Measurements from ENCODE around the gene PPP1R15A.
"Not testable (repeated sequence)": the region's sequence is repeated elsewhere in the genome, so short reads cannot be mapped to it uniquely, and the experiment has no call there.

Gene PPP1R15A

DNA sequence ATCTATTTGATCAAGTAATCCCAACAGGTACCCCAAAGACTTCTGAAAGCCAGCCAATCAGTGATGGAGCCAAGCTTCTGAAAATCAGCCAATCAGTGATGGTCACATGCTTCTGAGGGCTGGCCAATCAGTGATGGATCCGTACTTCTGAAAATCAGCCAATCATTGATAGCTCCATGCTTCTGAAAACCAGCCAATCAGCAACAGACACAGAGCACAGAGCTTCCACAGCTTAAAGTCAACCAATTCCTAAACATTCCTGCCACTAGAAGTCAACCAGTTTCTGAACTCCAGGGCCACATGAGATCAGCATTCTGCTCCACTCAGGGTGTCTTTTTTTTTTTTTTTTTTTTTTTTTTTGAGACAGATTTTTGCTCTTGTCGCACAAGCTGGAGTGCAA, 27.7 kb upstream of the PPP1R15A start:
- DNase-seq (no peak), ATAC-seq (replicated peaks) (no peak)
- H3K27ac Mint-ChIP-seq: no peak overlapping the region
- H3K4me3 Mint-ChIP-seq: no peak overlapping the region
- peaks cover 1 to 7% of the 10 kb centered on the region in 2 donors for H3K36me3 Mint-ChIP-seq
- H3K9me3 Mint-ChIP-seq: no peaks in the 10 kb centered on the region
- peaks cover 3 to 6% of the 10 kb centered on the region in 2 donors for H3K4me1 Mint-ChIP-seq
- no peaks in the 10 kb centered on the region for H3K27me3 Mint-ChIP-seq

DNA sequence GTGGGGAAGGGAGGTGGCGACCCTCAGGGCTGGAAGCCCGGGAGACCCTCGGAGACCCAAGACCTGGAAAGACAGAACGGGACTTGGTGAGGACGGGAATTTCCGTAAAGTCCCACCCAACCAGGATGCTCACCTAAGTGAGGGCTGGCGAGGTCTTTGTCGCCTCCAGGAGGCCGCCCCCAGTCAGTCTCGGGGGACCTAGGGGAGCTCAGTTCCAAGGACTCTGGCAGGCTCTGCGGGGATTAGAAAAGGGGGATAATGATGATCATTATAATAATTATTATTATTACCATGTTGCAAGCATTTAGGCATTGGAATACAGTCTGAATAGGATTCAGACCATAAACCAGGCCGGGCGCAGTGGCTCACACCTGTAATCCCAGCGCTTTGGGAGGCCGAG, 26.8 kb upstream of the PPP1R15A start:
- no peak overlapping the region for H3K4me3 Mint-ChIP-seq
- no peaks in the 10 kb centered on the region for H3K9me3 Mint-ChIP-seq
- DNase-seq (no peak), ATAC-seq (replicated peaks) (no peak)
- peaks cover 3 to 6% of the 10 kb centered on the region in 2 donors for H3K4me1 Mint-ChIP-seq
- H3K36me3 Mint-ChIP-seq: peaks cover 1 to 7% of the 10 kb centered on the region in 2 donors
- no peaks in the 10 kb centered on the region for H3K27me3 Mint-ChIP-seq
- H3K27ac Mint-ChIP-seq: no peak overlapping the region

DNA sequence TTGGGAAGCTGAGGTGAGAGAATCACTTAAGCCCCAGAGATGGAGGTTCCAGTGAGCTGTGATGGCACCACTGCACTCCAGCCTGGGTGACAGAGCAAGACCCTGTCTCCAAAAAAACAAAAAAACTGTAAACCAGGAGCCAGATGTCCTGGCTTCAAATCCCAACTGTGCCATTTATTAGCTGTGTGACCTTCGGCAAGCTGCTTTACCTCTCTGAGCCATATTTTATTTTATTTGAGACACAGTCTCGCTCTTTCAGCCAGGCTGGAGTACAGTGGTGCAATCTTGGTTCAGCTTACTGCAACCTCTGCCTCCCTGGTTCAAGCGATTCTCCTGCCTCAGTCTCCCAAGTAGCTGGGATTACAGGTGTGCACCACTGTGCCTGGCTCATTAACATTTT, 25.6 kb upstream of the PPP1R15A start:
- H3K27ac Mint-ChIP-seq; ATAC-seq (replicated peaks); DNase-seq; H3K4me3 Mint-ChIP-seq; H3K4me1 Mint-ChIP-seq; H3K9me3 Mint-ChIP-seq; H3K36me3 Mint-ChIP-seq; H3K27me3 Mint-ChIP-seq: not testable (repeated sequence)

DNA sequence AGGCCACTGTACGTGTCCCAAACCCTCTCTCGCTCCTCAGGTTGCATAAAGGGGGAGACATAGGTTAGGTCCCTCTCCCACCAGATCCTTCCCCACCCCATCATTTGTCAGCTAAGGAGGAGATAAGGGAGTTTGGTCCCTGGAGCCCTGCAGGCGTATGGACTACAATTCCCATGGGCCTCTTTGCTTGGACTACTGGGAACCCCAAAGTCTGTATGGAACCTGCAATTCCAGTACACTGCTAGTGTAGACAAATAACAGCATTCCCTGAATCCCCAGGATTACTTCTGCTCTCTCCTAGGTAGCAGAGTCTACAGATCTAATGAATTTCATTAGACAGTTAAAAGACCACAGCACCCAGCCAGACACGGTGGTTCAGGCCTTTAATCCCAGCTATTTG, 19.9 kb upstream of the PPP1R15A start:
- Mint-ChIP-seq H3K4me1 (no peaks in the 10 kb centered on the region), H3K27me3 (no peaks in the 10 kb centered on the region), H3K4me3 (no peak overlapping the region), H3K36me3 (peaks cover 1 to 3% of the 10 kb centered on the region in 2 donors), H3K27ac (no peak overlapping the region), H3K9me3 (no peaks in the 10 kb centered on the region)
- DNase-seq (no peak), ATAC-seq (replicated peaks) (no peak)

DNA sequence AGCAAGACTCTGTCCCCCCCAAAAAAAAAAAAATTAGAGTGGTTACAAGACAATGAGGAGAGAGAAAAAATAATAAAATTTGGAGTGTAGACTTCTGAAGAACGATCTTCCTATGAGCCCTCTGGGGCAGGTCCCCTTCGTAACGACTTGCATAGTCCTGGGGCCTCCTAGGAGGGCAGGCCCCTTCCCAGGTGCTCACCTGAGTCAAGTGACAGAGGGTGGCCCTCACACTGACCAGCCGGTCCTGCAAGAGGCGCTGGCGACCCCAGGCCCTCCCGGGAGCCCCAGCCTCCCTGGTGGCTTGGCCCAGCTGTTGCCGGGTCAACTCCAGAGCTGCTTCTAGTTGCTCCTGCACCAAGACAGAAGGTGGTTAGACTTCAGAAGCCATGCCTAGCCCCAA, 18.7 kb upstream of the PPP1R15A start:
- H3K4me3 Mint-ChIP-seq: no peak overlapping the region
- DNase-seq (no peak), ATAC-seq (replicated peaks) (no peak)
- no peaks in the 10 kb centered on the region for H3K27me3 Mint-ChIP-seq
- no peaks in the 10 kb centered on the region for H3K9me3 Mint-ChIP-seq
- peaks cover 0 to under 1% of the 10 kb centered on the region in 2 donors for H3K4me1 Mint-ChIP-seq
- no peaks in the 10 kb centered on the region for H3K36me3 Mint-ChIP-seq
- H3K27ac Mint-ChIP-seq: no peak overlapping the region

DNA sequence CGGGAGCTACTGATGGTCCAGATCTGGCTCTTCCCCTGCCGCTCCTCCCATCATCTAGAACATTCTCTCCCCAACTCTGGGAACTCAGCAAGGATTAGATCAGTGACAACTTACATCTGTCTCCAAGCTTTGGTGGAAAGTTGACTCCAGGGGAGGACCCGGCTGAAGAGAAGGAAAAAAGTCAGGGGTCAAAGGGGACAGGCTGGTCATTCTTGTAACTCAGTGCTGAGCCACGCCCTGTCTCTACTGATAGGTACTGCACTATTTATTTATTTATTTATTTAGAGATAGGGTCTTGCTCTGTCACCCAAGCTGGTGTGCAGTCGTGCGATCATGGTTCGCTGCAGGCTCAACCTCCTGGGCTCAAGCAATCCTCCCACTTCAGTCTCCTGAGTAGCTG, 18.1 kb upstream of the PPP1R15A start:
- DNase-seq (no peak), ATAC-seq (replicated peaks) (no peak)
- Mint-ChIP-seq H3K4me3 (no peak overlapping the region), H3K9me3 (no peaks in the 10 kb centered on the region), H3K27me3 (no peaks in the 10 kb centered on the region), H3K4me1 (peaks cover 3 to 7% of the 10 kb centered on the region in 2 donors), H3K36me3 (no peaks in the 10 kb centered on the region), H3K27ac (no peak overlapping the region)

DNA sequence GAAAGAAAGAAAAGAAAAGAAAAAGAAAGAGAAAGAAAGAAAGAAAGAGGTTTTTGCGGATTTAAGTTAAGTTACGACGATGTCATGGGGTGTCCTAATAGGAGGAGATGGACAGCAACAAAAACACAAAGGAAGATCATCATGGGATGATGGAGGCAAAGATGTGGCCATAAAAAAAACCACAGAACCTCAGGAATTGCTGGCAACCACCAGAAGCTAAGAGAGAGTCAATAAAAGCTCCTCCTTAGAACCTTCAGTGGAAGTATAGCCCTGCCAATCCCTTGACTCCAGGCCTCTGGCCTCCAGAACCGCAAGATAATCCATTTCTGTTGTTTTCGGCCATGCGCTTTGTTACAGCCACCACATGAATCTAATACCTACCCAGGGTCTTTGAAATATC, 15.3 kb upstream of the PPP1R15A start:
- H3K27ac Mint-ChIP-seq: no peak overlapping the region
- no peak for ATAC-seq (replicated peaks)
- H3K36me3 Mint-ChIP-seq: no peaks in the 10 kb centered on the region
- DNase-seq: no peak
- no peaks in the 10 kb centered on the region for H3K9me3 Mint-ChIP-seq
- no peaks in the 10 kb centered on the region for H3K27me3 Mint-ChIP-seq
- no peak overlapping the region for H3K4me3 Mint-ChIP-seq
- H3K4me1 Mint-ChIP-seq: peaks cover 8 to 13% of the 10 kb centered on the region in 2 donors

DNA sequence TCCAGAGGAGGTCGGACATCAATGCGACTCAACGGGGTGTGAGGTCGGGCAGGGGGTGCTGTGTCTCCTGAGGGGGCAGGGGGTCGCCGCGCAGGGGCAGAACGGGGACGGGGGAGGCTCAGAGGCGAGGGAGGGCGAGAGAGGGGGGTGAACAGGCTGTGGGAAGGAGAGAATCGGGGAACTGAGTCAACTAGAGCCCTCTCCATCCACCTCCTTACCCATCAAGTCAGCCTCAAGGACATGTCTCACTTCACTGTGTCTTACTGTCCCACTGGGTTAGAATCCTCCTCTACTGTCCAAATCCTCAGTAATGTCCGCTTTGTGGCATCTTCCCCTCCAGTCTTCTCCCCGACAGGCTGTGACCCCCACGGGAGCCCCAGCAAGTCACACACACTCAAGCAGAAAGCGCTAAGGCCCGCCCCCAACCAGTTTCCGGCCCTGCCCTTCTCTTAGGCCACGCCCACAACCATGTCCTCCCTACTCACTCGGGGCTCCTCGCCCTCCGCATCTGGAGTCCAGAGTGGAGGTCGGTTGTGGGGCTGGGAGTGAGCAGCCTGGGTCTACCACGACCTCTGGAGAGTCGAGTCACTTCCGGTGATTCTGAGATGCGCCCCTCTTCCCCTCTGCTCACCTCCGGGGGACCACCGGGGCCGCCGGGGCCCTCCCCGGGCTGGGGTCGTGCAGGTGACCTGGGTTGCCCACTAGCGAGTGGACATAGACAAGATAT, 13.1 kb upstream of the PPP1R15A start:
- Mint-ChIP-seq H3K27ac (peak overlapping the region; percentile 74), H3K4me1 (peaks cover 8 to 13% of the 10 kb centered on the region in 2 donors), H3K4me3 (peak overlapping the region; percentile 85 to 89), H3K36me3 (no peaks in the 10 kb centered on the region), H3K9me3 (no peaks in the 10 kb centered on the region), H3K27me3 (no peaks in the 10 kb centered on the region)
- peak; percentile 75 for DNase-seq
- peak; percentile 85 to 86 for ATAC-seq (replicated peaks)

DNA sequence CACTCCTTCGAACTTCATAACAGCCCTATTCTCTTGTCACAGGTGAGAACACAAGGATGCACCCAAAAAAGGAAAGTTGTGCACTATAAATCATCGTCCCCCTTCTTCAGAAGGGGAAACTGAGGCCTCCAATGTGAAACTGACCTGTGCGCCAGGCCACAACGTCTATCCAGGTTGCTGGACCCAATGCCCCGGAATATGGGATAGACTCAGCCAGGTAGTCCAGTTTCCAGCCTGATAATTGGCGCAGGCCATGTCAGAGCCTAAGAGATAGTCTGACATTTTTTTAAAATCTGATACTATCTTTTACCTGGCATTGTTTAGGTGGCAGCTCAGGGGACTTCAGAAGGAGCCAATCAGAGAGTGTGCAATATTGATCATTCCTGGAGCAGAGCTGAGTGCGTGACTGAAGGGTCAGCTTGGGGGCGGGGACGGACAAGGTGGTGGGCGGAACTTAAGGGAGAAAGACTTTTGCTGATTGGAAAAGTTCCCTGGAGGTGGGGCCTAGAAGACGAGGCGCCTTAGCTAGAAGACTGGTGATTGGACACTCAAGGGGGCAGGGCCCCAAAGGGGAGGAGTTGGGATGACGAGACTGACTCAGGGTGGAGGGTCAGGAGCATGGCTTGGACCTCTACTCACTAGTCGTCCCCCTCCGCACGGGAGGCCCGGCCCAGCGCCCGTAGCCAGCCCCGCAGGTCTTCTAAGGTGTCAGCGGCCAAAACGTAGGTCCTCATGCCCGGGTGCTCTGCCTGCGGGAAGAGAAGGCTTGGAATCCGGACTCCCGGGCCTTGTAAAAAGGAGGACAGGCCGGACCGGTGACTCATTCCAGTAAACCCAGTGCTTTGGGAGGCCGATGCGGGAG, 12.3 kb upstream of the PPP1R15A start:
- Mint-ChIP-seq H3K9me3 (no peaks in the 10 kb centered on the region), H3K4me3 (peak overlapping the region; percentile 85 to 89), H3K27me3 (no peaks in the 10 kb centered on the region), H3K4me1 (peaks cover 8 to 13% of the 10 kb centered on the region in 2 donors), H3K36me3 (no peaks in the 10 kb centered on the region), H3K27ac (peak overlapping the region; percentile 69)
- ATAC-seq (replicated peaks) (peak; percentile 55 to 72), DNase-seq (peak; percentile 61)

DNA sequence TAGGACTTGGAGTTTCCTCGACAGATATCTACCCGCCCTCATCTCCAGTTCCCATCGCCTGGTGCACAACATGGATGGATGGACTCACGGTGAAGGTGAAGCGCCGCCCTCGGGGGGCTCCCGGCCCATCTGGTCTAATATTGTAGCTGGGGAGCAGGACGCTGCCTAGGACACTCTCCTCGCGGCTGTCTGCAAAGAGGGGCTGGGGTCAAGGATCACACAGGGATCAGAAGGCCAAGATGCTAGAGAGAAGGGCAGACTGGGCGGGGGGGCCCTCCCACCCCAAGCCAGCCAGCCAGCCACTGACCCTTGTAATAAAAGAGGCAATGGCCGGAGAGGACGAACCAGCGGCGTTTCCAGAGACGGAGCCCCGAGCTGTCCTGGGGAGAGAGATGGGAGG, 10.9 kb upstream of the PPP1R15A start:
- no peak for ATAC-seq (replicated peaks)
- no peaks in the 10 kb centered on the region for H3K36me3 Mint-ChIP-seq
- H3K4me3 Mint-ChIP-seq: no peak overlapping the region
- H3K9me3 Mint-ChIP-seq: no peaks in the 10 kb centered on the region
- H3K27ac Mint-ChIP-seq: peak overlapping the region; percentile 32
- H3K27me3 Mint-ChIP-seq: peaks cover 0 to 5% of the 10 kb centered on the region in 2 donors
- DNase-seq: no peak
- peaks cover 8 to 13% of the 10 kb centered on the region in 2 donors for H3K4me1 Mint-ChIP-seq

DNA sequence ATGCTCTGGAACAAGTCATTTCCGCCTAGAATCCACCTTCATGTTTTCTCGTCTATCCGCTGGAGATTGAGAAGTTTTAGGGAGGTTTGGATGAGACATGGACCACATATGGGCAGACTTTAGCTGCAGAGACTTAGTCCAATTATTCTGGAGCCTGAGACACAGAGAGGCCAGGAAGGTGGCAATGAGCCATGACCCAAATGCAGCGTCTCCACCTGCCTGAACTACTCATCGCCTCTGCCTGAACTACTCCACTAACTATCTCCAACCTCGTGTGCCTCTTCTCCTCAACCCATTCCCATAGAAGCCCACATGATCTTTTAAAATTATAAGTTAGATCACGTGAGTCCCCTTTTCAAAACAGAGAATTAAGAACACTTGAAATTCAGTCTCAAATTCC, 9.4 kb upstream of the PPP1R15A start:
- Mint-ChIP-seq H3K27ac (no peak overlapping the region), H3K9me3 (no peaks in the 10 kb centered on the region), H3K36me3 (no peaks in the 10 kb centered on the region), H3K4me1 (peaks cover 8 to 13% of the 10 kb centered on the region in 2 donors), H3K4me3 (no peak overlapping the region), H3K27me3 (peaks cover 0 to 5% of the 10 kb centered on the region in 2 donors)
- ATAC-seq (replicated peaks) (no peak), DNase-seq (no peak)

DNA sequence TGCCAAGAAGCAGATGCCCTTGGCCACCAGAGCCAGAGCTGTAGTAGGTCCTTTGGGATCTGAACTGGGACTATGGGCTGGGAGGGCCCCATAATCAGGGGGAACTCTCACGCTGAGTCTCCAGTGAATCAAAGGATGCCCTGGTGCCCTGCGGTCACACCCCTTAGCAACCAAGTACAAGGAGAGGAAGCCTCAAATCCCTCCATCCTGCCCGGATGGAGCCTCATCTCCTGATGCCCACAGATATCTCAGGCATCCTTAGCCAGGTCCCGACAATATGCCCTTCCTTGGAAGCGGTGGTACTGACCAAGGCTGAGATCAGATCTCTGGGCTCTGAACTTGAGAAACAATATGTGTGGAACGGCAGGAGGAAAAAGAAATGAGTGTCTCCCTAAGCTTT, 5.5 kb upstream of the PPP1R15A start:
- H3K9me3 Mint-ChIP-seq: no peaks in the 10 kb centered on the region
- ATAC-seq (replicated peaks) (no peak), DNase-seq (no peak)
- H3K36me3 Mint-ChIP-seq: no peaks in the 10 kb centered on the region
- H3K27ac Mint-ChIP-seq: no peak overlapping the region
- H3K4me3 Mint-ChIP-seq: no peak overlapping the region
- peaks cover 0 to 5% of the 10 kb centered on the region in 2 donors for H3K27me3 Mint-ChIP-seq
- peaks cover 5 to 6% of the 10 kb centered on the region in 2 donors for H3K4me1 Mint-ChIP-seq

DNA sequence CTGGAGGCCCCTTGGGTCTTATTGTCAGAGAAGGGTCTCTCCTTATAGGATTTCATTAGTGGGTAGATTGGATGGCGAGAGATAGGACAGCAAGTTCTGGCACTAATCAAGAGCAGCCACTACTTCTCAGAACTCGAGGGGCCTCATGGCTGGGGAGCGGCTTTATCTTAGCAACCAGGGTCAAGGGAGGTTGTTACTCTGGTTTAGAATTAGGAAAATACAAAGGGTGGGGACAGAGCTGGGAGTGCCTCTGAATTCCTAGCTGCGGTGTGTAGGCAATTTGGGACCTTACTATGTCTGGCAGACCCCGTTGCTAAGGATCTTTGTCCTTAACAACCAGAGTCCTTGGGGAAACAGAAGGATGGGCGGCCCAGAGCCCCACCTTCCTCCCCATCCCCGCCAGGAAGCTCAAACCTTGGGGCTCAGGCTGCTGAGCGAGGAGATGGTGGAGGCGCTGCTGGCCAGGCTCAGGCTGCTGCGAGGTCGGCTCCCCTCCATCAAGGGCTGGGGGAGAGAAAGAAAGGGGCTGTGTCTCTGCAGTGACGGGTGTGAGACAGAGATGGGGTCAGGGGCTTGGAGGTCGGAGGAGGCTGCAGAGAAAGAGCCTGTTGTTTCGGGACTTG, 5.0 kb upstream of the PPP1R15A start:
- H3K9me3 Mint-ChIP-seq: no peaks in the 10 kb centered on the region
- no peak for DNase-seq
- no peak overlapping the region for H3K4me3 Mint-ChIP-seq
- H3K27ac Mint-ChIP-seq: no peak overlapping the region
- peaks cover 0 to 5% of the 10 kb centered on the region in 2 donors for H3K27me3 Mint-ChIP-seq
- peaks cover 5 to 7% of the 10 kb centered on the region in 2 donors for H3K4me1 Mint-ChIP-seq
- no peak for ATAC-seq (replicated peaks)
- peaks cover 1 to 2% of the 10 kb centered on the region in 2 donors for H3K36me3 Mint-ChIP-seq

DNA sequence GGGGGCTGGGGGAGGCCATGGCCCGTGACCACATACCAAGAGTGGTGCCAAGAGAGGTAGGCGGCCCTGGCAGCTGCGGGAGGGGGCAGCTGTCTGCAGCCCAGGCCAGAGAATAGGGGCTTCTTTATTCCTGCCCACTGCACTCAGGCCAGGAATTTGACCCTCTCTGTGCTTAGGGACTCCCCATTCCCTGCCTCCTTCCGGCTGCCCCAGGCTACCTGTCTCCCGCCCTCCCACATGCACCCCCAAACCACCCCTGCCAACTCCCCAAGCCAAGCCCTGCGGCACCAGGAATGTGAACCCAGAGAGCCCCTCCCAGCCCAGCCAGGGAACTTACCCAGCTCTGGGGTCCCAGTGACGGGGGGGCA, 4.5 kb upstream of the PPP1R15A start:
- H3K27ac Mint-ChIP-seq: no peak overlapping the region
- ATAC-seq (replicated peaks) (no peak), DNase-seq (no peak)
- H3K36me3 Mint-ChIP-seq: peaks cover 4 to 7% of the 10 kb centered on the region in 2 donors
- H3K4me1 Mint-ChIP-seq: peaks cover 7 to 11% of the 10 kb centered on the region in 2 donors
- H3K9me3 Mint-ChIP-seq: no peaks in the 10 kb centered on the region
- H3K27me3 Mint-ChIP-seq: peaks cover 0 to 5% of the 10 kb centered on the region in 2 donors
- H3K4me3 Mint-ChIP-seq: no peak overlapping the region
